WERI-Rb-1 (cell line): ENCODE measurements around the gene JAKMIP2.

ENCODE experiments used
- DNase-seq: peaks from one replicate; pipeline ENCODE4 v3.0.0-alpha.2; 2020
- H3K27ac ChIP-seq: fragments of 250-450 bp; sonication (Bioruptor Pico); 2 replicates; pipeline ENCODE4 v1.5.1; 2020; ENCODE audit warnings: mild to moderate bottlenecking, moderate library complexity
- H3K27me3 ChIP-seq: fragments of 250-450 bp; sonication (Bioruptor Pico); 2 replicates; pipeline ENCODE4 v1.5.1; 2021; ENCODE audit warnings: mild to moderate bottlenecking, low read depth, moderate library complexity; ENCODE audit not compliant: insufficient read depth, severe bottlenecking
- H3K36me3 ChIP-seq: fragments of 250-450 bp; sonication (Bioruptor Pico); 2 replicates; pipeline ENCODE4 v1.5.1; 2020; ENCODE audit warnings: mild to moderate bottlenecking, moderate library complexity
- H3K4me3 ChIP-seq: 2 replicates; pipeline ENCODE4 v1.5.1; 2011; ENCODE audit warnings: low read depth, mild to moderate bottlenecking, control low read depth, low read length
- H3K9me3 ChIP-seq: fragments of 250-450 bp; sonication (Bioruptor Pico); 2 replicates; pipeline ENCODE4 v1.5.1; 2021; ENCODE audit warnings: mild to moderate bottlenecking, moderate library complexity; ENCODE audit not compliant: severe bottlenecking
- TF ChIP-seq, protein P1 (sequence below): IDR thresholded peaks from 2 replicates; pipeline ENCODE4 v1.5.1; 2011; ENCODE audit warnings: low read depth, mild to moderate bottlenecking, control low read depth, inconsistent platforms, low read length

JAKMIP2 gene

DNA sequence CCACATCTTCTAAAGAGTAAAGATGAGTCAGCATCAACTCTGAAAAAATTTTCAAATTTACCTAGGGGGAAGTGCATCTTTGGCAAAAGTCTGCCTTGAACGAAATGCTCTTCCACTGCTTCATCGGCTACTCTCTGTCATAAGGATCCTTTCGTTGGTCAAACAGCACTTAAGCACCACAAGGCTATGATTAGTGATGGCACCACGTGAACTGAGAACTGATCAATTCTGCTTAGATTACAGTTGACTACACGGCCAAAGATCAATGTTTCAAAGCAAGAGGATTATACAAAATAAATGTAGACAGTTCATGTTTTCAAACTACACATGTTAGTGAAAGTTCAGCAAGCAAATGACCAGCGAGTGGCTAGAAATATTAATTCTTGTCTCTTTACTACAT, 9.4 kb downstream of the JAKMIP2 start:
- Histone ChIP-seq H3K27ac (no peak overlapping the region), H3K36me3 (no peaks in the 10 kb centered on the region), H3K9me3 (no peaks in the 10 kb centered on the region), H3K27me3 (no peaks in the 10 kb centered on the region), H3K4me3 (no peak overlapping the region)
- TF ChIP-seq, protein P1, sequence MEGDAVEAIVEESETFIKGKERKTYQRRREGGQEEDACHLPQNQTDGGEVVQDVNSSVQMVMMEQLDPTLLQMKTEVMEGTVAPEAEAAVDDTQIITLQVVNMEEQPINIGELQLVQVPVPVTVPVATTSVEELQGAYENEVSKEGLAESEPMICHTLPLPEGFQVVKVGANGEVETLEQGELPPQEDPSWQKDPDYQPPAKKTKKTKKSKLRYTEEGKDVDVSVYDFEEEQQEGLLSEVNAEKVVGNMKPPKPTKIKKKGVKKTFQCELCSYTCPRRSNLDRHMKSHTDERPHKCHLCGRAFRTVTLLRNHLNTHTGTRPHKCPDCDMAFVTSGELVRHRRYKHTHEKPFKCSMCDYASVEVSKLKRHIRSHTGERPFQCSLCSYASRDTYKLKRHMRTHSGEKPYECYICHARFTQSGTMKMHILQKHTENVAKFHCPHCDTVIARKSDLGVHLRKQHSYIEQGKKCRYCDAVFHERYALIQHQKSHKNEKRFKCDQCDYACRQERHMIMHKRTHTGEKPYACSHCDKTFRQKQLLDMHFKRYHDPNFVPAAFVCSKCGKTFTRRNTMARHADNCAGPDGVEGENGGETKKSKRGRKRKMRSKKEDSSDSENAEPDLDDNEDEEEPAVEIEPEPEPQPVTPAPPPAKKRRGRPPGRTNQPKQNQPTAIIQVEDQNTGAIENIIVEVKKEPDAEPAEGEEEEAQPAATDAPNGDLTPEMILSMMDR: no peak
- no peak for DNase-seq

GRCh38 chr5:147767048-147767447, 15.5 kb downstream of the JAKMIP2 start:
- H3K9me3 ChIP-seq: no peaks in the 10 kb centered on the region
- no peak overlapping the region for H3K27ac ChIP-seq
- H3K27me3 ChIP-seq: no peaks in the 10 kb centered on the region
- TF ChIP-seq, protein P1: no peak
- H3K36me3 ChIP-seq: no peaks in the 10 kb centered on the region
- no peak for DNase-seq
- H3K4me3 ChIP-seq: no peak overlapping the region

- Histone ChIP-seq H3K9me3 (no peaks in the 10 kb centered on the region), H3K36me3 (no peaks in the 10 kb centered on the region), H3K27ac (no peak overlapping the region), H3K27me3 (no peaks in the 10 kb centered on the region), H3K4me3 (no peak overlapping the region)
- TF ChIP-seq, protein P1: no peak
- no peak for DNase-seq
These were observed 18.6 kb downstream of the JAKMIP2 start for GRCh38 chr5:147763791-147764525.

GRCh38 chr5:147760086-147760875, 22.2 kb downstream of the JAKMIP2 start:
- TF ChIP-seq, protein P1: no peak
- Histone ChIP-seq H3K27ac (no peak overlapping the region), H3K36me3 (no peaks in the 10 kb centered on the region), H3K4me3 (no peak overlapping the region), H3K9me3 (no peaks in the 10 kb centered on the region), H3K27me3 (no peaks in the 10 kb centered on the region)
- no peak for DNase-seq

- Histone ChIP-seq H3K4me3 (no peak overlapping the region), H3K27me3 (no peaks in the 10 kb centered on the region), H3K36me3 (no peaks in the 10 kb centered on the region), H3K9me3 (no peaks in the 10 kb centered on the region), H3K27ac (no peak overlapping the region)
- TF ChIP-seq, protein P1: no peak
- DNase-seq: no peak
These were observed 23.1 kb downstream of the JAKMIP2 start for GRCh38 chr5:147759441-147759840.
